ENCODE measurements around the gene ARHGAP33.
A peak's percentile ranks its signal among the peaks of the same experiment; 100 is the strongest.

ARHGAP33 gene, protein sequence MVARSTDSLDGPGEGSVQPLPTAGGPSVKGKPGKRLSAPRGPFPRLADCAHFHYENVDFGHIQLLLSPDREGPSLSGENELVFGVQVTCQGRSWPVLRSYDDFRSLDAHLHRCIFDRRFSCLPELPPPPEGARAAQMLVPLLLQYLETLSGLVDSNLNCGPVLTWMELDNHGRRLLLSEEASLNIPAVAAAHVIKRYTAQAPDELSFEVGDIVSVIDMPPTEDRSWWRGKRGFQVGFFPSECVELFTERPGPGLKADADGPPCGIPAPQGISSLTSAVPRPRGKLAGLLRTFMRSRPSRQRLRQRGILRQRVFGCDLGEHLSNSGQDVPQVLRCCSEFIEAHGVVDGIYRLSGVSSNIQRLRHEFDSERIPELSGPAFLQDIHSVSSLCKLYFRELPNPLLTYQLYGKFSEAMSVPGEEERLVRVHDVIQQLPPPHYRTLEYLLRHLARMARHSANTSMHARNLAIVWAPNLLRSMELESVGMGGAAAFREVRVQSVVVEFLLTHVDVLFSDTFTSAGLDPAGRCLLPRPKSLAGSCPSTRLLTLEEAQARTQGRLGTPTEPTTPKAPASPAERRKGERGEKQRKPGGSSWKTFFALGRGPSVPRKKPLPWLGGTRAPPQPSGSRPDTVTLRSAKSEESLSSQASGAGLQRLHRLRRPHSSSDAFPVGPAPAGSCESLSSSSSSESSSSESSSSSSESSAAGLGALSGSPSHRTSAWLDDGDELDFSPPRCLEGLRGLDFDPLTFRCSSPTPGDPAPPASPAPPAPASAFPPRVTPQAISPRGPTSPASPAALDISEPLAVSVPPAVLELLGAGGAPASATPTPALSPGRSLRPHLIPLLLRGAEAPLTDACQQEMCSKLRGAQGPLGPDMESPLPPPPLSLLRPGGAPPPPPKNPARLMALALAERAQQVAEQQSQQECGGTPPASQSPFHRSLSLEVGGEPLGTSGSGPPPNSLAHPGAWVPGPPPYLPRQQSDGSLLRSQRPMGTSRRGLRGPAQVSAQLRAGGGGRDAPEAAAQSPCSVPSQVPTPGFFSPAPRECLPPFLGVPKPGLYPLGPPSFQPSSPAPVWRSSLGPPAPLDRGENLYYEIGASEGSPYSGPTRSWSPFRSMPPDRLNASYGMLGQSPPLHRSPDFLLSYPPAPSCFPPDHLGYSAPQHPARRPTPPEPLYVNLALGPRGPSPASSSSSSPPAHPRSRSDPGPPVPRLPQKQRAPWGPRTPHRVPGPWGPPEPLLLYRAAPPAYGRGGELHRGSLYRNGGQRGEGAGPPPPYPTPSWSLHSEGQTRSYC

DNA sequence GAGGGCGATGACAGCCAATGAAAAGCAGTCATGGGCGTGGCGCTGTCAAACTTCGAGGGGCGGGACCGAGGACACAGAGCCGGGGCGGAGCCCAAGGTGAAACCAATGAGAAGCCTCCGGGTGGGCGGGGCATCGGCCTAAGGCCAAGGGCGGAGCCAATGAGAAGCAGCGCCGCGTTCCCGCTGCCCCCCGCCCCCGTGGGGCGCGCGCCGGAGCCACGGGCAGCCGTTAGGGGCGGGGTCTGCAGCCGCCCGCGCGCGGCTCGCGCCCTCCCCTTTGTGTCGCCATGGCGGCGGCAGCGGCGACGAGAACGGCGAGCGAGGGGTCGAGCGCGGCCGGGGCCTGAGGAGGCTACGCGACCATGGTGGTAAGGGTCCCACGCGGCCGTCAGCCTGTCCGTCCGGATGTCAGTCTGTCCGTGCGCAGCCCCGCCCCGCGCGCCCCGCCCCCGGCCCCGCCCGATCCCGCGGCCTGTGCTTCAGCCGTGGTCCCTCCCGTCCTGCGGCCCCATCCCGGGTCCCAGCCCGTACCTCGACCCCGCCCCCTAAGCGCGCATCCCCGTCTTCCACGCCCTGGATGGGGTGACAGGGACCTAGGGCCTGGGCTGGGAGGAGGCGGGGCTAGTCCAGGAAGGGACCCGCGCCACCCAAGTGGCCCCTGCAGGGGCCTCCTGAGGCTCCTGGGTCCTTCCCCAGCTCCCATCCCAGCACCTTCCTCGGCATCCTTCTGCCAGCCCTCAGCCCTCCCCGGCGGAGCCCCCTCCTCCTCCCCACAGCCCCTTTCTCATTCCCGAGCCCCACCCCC is at the start of gene ARHGAP33:
Gene ARHGAP33, plus strand, starts transcription at position 267 of the 804 bp plus-strand sequence. Its CDS starts 95 bp downstream, at position 362.
- Histone ChIP-seq H3K27ac (peak within 1 kb of the TSS; percentile 70), H3K9me3 (no peaks in the 10 kb centered on the region), H3K4me3 (peak within 1 kb of the TSS; percentile 75), H3K4me2 (peak within 1 kb of the TSS; percentile 92), H3K4me1 (peaks cover 25% of the 10 kb centered on the region), H4K20me1 (peaks cover 29% of the 10 kb centered on the region), H3K27me3 (no peaks in the 10 kb centered on the region), H3K9ac (peak within 1 kb of the TSS; percentile 77), H3K36me3 (peaks cover 31% of the 10 kb centered on the region)
- no peak for TF ChIP-seq Cebpa-rat (IDR thresholded peaks at IDR 0.05)

DNA sequence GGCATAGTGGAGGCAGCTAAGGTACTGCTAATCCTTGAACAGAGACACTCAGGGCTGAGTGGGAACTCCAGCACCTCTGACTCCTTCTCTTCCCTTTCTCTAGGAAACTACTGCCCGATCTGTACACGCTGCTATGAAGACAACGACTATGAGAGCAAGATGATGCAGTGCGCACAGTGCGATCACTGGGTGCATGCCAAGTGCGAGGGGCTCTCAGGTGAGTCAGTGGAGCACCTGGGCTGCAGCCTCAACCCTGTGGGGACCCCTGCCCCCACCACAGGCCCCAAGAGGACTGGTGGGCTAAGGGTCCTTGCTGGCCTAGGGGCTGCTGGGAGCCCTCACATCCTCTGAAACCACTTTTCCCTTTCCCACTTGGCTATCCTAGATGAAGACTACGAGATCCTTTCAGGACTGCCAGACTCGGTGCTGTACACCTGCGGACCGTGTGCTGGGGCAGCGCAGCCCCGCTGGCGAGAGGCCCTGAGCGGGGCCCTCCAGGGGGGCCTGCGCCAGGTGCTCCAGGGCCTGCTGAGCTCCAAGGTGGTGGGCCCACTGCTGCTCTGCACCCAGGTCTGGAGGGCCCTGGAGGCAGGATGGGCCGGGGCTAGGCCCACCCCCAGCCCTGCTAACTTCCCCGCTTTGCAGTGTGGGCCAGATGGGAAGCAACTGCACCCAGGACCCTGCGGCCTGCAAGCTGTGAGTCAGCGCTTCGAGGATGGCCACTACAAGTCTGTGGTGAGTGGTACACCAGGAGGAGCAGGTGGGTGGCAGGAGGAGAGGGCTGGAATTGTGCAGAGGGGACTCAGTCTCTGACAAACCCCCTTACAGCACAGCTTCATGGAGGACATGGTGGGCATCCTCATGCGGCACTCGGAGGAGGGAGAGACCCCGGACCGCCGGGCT is 48.1 kb upstream of the ARHGAP33 start:
- Histone ChIP-seq H3K9ac (no peak overlapping the region), H3K27me3 (no peaks in the 10 kb centered on the region), H4K20me1 (peaks cover 82% of the 10 kb centered on the region), H3K36me3 (peaks cover 100% of the 10 kb centered on the region), H3K4me2 (no peak overlapping the region), H3K4me1 (no peaks in the 10 kb centered on the region), H3K4me3 (no peak overlapping the region), H3K9me3 (no peaks in the 10 kb centered on the region), H3K27ac (no peak overlapping the region)
- TF ChIP-seq Cebpa-rat (IDR thresholded peaks at IDR 0.05): no peak

DNA sequence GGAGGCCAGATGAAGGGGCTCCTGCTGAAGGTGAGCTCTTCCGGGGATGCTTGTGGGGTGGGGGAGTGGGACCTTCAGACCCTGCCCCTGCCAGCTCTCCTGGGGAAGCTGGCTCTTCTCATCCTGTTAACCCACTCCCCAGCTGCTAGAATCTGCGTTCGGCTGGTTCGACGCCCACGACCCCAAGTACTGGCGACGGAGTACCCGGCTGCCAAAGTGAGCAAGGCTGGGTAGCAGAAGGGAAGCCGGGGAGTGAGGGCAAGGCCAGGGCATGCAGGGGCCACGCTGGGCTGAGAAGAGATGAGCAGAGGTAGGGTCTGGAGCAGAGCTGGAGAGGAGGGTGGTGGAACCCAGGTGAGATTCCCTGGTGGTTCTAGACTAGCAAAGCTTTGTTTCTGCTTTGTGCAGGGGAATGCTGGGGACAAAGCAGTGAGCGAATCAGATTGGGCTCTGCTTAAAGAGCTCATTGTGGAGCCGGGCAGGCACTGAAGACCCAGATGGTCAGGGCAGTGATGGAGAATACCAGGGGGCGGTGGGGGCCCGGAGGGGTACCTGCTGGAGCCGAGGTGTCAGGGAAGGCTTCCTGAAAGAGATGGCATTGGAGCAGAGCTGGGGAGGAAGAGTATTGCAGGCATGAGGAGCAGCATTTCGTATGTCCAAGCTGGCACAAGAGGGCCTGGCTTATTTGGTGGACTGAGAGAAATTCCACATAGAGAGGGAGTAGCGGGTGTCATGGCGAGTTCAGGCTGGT is 47.2 kb upstream of the ARHGAP33 start:
- H3K4me2 ChIP-seq: no peak overlapping the region
- no peaks in the 10 kb centered on the region for H3K9me3 ChIP-seq
- H3K27ac ChIP-seq: no peak overlapping the region
- H3K9ac ChIP-seq: no peak overlapping the region
- H3K36me3 ChIP-seq: peaks cover 99% of the 10 kb centered on the region
- peaks cover 80% of the 10 kb centered on the region for H4K20me1 ChIP-seq
- H3K4me3 ChIP-seq: no peak overlapping the region
- H3K27me3 ChIP-seq: no peaks in the 10 kb centered on the region
- H3K4me1 ChIP-seq: no peaks in the 10 kb centered on the region
- no peak for TF ChIP-seq Cebpa-rat (IDR thresholded peaks at IDR 0.05)

DNA sequence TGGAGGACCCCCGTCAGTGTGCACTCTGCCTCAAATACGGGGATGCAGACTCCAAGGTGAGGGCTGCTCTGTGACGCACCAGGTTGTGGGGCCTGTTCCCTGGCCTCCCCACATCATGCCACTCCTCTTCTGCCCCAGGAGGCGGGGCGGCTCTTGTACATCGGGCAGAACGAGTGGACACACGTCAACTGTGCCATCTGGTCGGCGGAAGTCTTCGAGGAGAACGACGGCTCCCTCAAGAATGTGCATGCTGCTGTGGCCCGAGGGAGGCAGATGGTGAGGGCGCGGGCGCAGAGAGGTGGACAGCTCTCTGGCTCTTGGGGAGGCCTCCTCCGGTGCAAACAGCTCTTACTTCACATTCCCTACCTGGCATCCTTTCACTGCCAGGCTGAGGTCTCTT is 46.3 kb upstream of the ARHGAP33 start:
- Histone ChIP-seq H3K4me1 (no peaks in the 10 kb centered on the region), H3K4me2 (no peak overlapping the region), H3K4me3 (no peak overlapping the region), H4K20me1 (peaks cover 77% of the 10 kb centered on the region), H3K27me3 (no peaks in the 10 kb centered on the region), H3K9me3 (no peaks in the 10 kb centered on the region), H3K9ac (no peak overlapping the region), H3K36me3 (peaks cover 98% of the 10 kb centered on the region), H3K27ac (no peak overlapping the region)
- no peak for TF ChIP-seq Cebpa-rat (IDR thresholded peaks at IDR 0.05)

DNA sequence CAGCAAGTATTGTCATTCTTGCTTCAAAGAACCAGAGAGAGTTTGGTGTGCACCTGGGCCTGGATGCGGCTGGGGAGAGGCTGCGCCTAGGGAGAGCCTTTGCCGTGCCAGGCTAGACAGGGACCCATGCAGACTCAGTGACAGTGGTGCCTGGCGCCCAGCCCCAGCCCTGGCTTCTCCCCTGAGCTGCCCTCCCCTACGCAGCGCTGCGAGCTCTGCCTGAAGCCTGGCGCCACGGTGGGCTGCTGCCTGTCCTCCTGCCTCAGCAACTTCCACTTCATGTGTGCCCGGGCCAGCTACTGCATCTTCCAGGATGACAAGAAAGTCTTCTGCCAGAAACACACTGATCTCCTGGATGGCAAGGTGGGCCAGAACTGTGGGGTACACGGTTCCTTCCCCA is 45.6 kb upstream of the ARHGAP33 start:
- H3K4me2 ChIP-seq: no peak overlapping the region
- H3K9me3 ChIP-seq: no peaks in the 10 kb centered on the region
- no peak overlapping the region for H3K9ac ChIP-seq
- no peak overlapping the region for H3K4me3 ChIP-seq
- H4K20me1 ChIP-seq: peaks cover 77% of the 10 kb centered on the region
- TF ChIP-seq Cebpa-rat (IDR thresholded peaks at IDR 0.05): no peak
- H3K36me3 ChIP-seq: peaks cover 98% of the 10 kb centered on the region
- H3K27me3 ChIP-seq: no peaks in the 10 kb centered on the region
- no peak overlapping the region for H3K27ac ChIP-seq
- no peaks in the 10 kb centered on the region for H3K4me1 ChIP-seq

DNA sequence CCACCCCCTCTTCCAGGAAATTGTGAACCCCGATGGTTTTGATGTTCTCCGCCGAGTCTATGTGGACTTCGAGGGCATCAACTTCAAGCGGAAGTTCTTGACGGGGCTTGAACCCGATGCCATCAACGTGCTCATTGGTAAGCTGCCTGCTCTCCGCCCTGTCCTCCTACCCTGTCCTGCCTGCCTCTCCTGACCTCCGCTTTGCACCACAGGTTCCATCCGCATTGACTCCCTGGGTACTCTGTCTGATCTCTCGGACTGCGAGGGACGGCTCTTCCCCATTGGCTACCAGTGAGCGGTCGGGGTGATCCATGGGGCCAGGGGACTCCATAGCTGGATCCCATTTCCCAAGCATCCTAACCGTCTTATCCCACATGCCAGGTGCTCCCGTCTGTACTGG is 45.0 kb upstream of the ARHGAP33 start:
- H3K27me3 ChIP-seq: no peaks in the 10 kb centered on the region
- H3K4me2 ChIP-seq: no peak overlapping the region
- H3K4me1 ChIP-seq: 0 out of 2 replicates have a peak, but pooled peaks cover 2% of the 10 kb centered on the region
- H3K9me3 ChIP-seq: no peaks in the 10 kb centered on the region
- TF ChIP-seq Cebpa-rat (IDR thresholded peaks at IDR 0.05): no peak
- H3K4me3 ChIP-seq: no peak overlapping the region
- peaks cover 98% of the 10 kb centered on the region for H3K36me3 ChIP-seq
- H4K20me1 ChIP-seq: peaks cover 77% of the 10 kb centered on the region
- H3K9ac ChIP-seq: no peak overlapping the region
- no peak overlapping the region for H3K27ac ChIP-seq

DNA sequence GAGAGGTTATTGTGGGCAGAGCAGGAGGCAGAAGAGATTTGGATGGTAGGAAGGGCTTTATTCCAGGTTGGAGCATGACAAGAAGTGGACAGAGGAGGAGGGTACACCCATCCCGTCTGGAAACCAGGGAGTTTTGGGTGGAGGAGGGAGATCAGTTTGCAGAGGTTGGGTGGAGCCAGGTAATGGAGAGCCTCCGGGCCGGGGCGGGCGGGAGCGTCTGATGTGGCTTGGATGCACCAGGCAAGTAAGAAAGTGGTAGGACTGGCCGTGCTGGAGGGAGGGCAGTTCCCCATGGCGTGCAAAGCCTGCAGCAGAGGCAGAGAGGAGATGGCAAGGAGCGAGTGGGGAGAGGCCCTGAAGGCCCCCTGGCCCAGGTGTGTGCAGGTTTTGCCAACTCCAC is 44.0 kb upstream of the ARHGAP33 start:
- no peak overlapping the region for H3K27ac ChIP-seq
- no peaks in the 10 kb centered on the region for H3K27me3 ChIP-seq
- peaks cover 98% of the 10 kb centered on the region for H3K36me3 ChIP-seq
- TF ChIP-seq Cebpa-rat (IDR thresholded peaks at IDR 0.05): no peak
- no peak overlapping the region for H3K4me3 ChIP-seq
- peaks cover 12% of the 10 kb centered on the region for H3K4me1 ChIP-seq
- no peaks in the 10 kb centered on the region for H3K9me3 ChIP-seq
- peaks cover 83% of the 10 kb centered on the region for H4K20me1 ChIP-seq
- no peak overlapping the region for H3K9ac ChIP-seq
- H3K4me2 ChIP-seq: no peak overlapping the region

Data from BLaER1 (cell line).